ENCODE results near the gene GFI1.

DNA sequence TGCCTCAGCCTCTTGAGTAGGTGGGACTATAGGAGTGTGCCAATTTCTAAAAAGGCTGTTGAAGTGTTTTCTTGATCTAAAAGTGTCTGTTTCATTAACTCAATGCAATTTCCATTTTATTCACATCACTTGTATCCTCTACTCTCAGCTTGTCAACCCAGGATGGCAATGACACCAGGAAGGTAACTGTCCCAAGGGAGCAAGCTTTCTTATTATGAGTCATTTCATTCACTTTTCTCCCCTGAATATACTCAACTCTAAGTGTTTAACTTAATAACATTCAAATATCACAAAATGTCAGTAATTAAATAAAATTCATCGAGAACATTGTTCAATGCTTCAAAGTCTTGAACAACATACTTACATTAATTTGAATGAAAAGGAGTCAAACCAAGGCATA, 22.9 kb upstream of the GFI1 start:
- TF ChIP-seq CTCF (conservative IDR thresholded peaks at IDR 0.05 in 1 of 2, IDR thresholded peaks at IDR 0.05 in 1 of 2; ENCODE audit: low read depth in 1 of 2, low read length in 2 of 2) (no peak), EZH2 (IDR thresholded peaks at IDR 0.05; ENCODE audit: low read length, missing control alignments) (no peak)
